OCI-LY3 (cell line): Measurements from ENCODE around the gene SUPT3H.
"Not testable (repeated sequence)": the region's sequence is repeated elsewhere in the genome, so short reads cannot be mapped to it uniquely, and the experiment has no call there.

Source experiments
- H2AFZ ChIP-seq: fragments of 200-600, 300-600 bp; shearing (Covaris generic); 2 replicates; pipeline ENCODE4 v1.6.0; 2014; ENCODE audit warnings: antibody characterized with exemption, low read depth, low read length
- H3K27ac ChIP-seq: fragments of 200-600, 300-600 bp; sonication (generic); 2 replicates; pipeline ENCODE4 v1.5.1; 2014; ENCODE audit warnings: mild to moderate bottlenecking, low read length, moderate library complexity, mixed read lengths
- H3K27me3 ChIP-seq: fragments of 200-600, 300-600 bp; sonication (generic); 2 replicates; pipeline ENCODE4 v1.6.1; 2014; ENCODE audit warnings: low read depth, low read length, mixed read lengths
- H3K36me3 ChIP-seq: fragments of 200-600, 300-600 bp; sonication (generic); replicated peaks from 2 replicates; pipeline ENCODE3; 2014; ENCODE audit warnings: low read depth, low read length, mixed read lengths
- H3K4me1 ChIP-seq: fragments of 300-600, 200-600 bp; sonication (generic); 2 replicates; pipeline ENCODE4 v1.6.1; 2014; ENCODE audit warnings: low read length, mixed read lengths
- H3K4me2 ChIP-seq: fragments of 200-600, 300-600 bp; sonication (generic); 2 replicates; pipeline ENCODE4 v1.6.1; 2014; ENCODE audit warnings: low read length, mixed read lengths
- H3K4me3 ChIP-seq: fragments of 300-600, 200-600 bp; sonication (generic); 2 replicates; pipeline ENCODE4 v1.5.1; 2014; ENCODE audit warnings: antibody characterized with exemption, mild to moderate bottlenecking, low read length, moderate library complexity
- H3K79me2 ChIP-seq: fragments of 300-600, 200-600 bp; shearing (Covaris generic); 2 replicates; pipeline ENCODE4 v1.6.1; 2014; ENCODE audit warnings: mild to moderate bottlenecking, low read length, mixed read lengths
- H3K9ac ChIP-seq: fragments of 300-600, 200-600 bp; shearing (Covaris generic); 2 replicates; pipeline ENCODE4 v1.6.0; 2014; ENCODE audit warnings: mild to moderate bottlenecking, low read length, moderate library complexity
- H3K9me3 ChIP-seq: fragments of 200-600, 300-600 bp; shearing (Covaris generic); 2 replicates; pipeline ENCODE4 v1.6.1; 2014; ENCODE audit warnings: low read length, mixed read lengths; ENCODE audit not compliant: insufficient read depth
- H4K20me1 ChIP-seq: fragments of 200-600, 300-600 bp; sonication (generic); 2 replicates; pipeline ENCODE4 v1.6.1; 2016; ENCODE audit warnings: low read length, mixed read lengths; ENCODE audit not compliant: insufficient read depth
- CTCF ChIP-seq: fragments of 200-600, 300-600 bp; sonication (generic); IDR thresholded peaks from 2 replicates; pipeline ENCODE4 v1.5.1; 2014; ENCODE audit warnings: antibody characterized with exemption, low read length, low read depth
- EZH2phosphoT487 ChIP-seq: fragments of 200-600 bp; shearing (Covaris generic); IDR thresholded peaks from 2 replicates; pipeline ENCODE4 v1.6.1; 2018; ENCODE audit warnings: antibody characterized with exemption, mixed run types, low read depth

Gene SUPT3H

GRCh38 chr6:45155341-45155894 is 222.3 kb downstream of the SUPT3H start:
- TF ChIP-seq CTCF (no peak), EZH2phosphoT487 (no peak)
- Histone ChIP-seq H3K4me2 (no peak overlapping the region), H3K79me2 (no peaks in the 10 kb centered on the region), H4K20me1 (no peaks in the 10 kb centered on the region), H3K27ac (no peak overlapping the region), H3K9me3 (no peaks in the 10 kb centered on the region; the same call in 1 of the 2 replicates), H3K4me1 (no peaks in the 10 kb centered on the region), H3K36me3 (no peaks in the 10 kb centered on the region), H3K27me3 (no peaks in the 10 kb centered on the region), H3K4me3 (no peak overlapping the region), H3K9ac (no peak overlapping the region), H2AFZ (no peak overlapping the region)

GRCh38 chr6:45154679-45155078 is 223.1 kb downstream of the SUPT3H start:
- Histone ChIP-seq H3K4me1 (no peaks in the 10 kb centered on the region), H3K9ac (no peak overlapping the region), H2AFZ (no peak overlapping the region), H3K36me3 (no peaks in the 10 kb centered on the region), H3K79me2 (no peaks in the 10 kb centered on the region), H3K4me3 (no peak overlapping the region), H3K9me3 (no peaks in the 10 kb centered on the region; the same call in 1 of the 2 replicates), H3K27ac (no peak overlapping the region), H3K27me3 (no peaks in the 10 kb centered on the region), H3K4me2 (no peak overlapping the region), H4K20me1 (no peaks in the 10 kb centered on the region)
- TF ChIP-seq EZH2phosphoT487 (no peak), CTCF (no peak)

GRCh38 chr6:45148711-45149341 is 228.9 kb downstream of the SUPT3H start:
- no peak overlapping the region for H3K4me3 ChIP-seq
- no peaks in the 10 kb centered on the region for H3K79me2 ChIP-seq
- H3K4me2 ChIP-seq, result no peak overlapping the region
- H3K27me3 ChIP-seq, result no peaks in the 10 kb centered on the region
- no peaks in the 10 kb centered on the region; the same call in 1 of the 2 replicates for H3K9me3 ChIP-seq
- no peak for TF ChIP-seq EZH2phosphoT487
- TF ChIP-seq CTCF, result no peak
- no peaks in the 10 kb centered on the region for H4K20me1 ChIP-seq
- no peak overlapping the region for H3K27ac ChIP-seq
- no peaks in the 10 kb centered on the region for H3K4me1 ChIP-seq
- H3K36me3 ChIP-seq, result no peaks in the 10 kb centered on the region
- no peak overlapping the region for H2AFZ ChIP-seq
- no peak overlapping the region for H3K9ac ChIP-seq

- no peak overlapping the region for H3K4me2 ChIP-seq
Measured at GRCh38 chr6:45148278-45148677, 229.5 kb downstream of the SUPT3H start.

GRCh38 chr6:45145658-45146057 is 232.1 kb downstream of the SUPT3H start:
- H2AFZ ChIP-seq, H3K27ac ChIP-seq, H3K4me1 ChIP-seq, H3K36me3 ChIP-seq, H3K79me2 ChIP-seq, H3K4me2 ChIP-seq, H3K9ac ChIP-seq, H3K9me3 ChIP-seq, H4K20me1 ChIP-seq, H3K4me3 ChIP-seq, H3K27me3 ChIP-seq: not testable (repeated sequence)

More at GRCh38 chr6:45148278-45148677, 229.5 kb downstream of the SUPT3H start:
- Histone ChIP-seq H3K4me1 (no peaks in the 10 kb centered on the region), H3K27ac (no peak overlapping the region), H4K20me1 (no peaks in the 10 kb centered on the region), H3K9me3 (no peaks in the 10 kb centered on the region; the same call in 1 of the 2 replicates), H3K9ac (no peak overlapping the region), H3K36me3 (no peaks in the 10 kb centered on the region), H3K4me3 (no peak overlapping the region), H3K27me3 (no peaks in the 10 kb centered on the region), H2AFZ (no peak overlapping the region), H3K79me2 (no peaks in the 10 kb centered on the region)
- no peak for TF ChIP-seq EZH2phosphoT487
- no peak for TF ChIP-seq CTCF
